HUES64 (cell line): ENCODE data around the gene ZDHHC11.
"Not testable (repeated sequence)": the region's sequence is repeated elsewhere in the genome, so short reads cannot be mapped to it uniquely, and the experiment has no call there.

ENCODE experiments used
- H3K27ac ChIP-seq: 2 replicates; pipeline ENCODE4 v1.7.0; 2013; ENCODE audit warnings: low read depth, low read length, inconsistent platforms
- H3K27me3 ChIP-seq: 2 replicates; pipeline ENCODE4 v1.6.1; 2013; ENCODE audit warnings: mild to moderate bottlenecking, low read length; ENCODE audit not compliant: insufficient read depth
- H3K36me3 ChIP-seq: 2 replicates; pipeline ENCODE4 v1.6.1; 2013; ENCODE audit warnings: mild to moderate bottlenecking, low read length; ENCODE audit not compliant: insufficient read depth
- H3K4me1 ChIP-seq: 2 replicates; pipeline ENCODE4 v1.6.1; 2013; ENCODE audit warnings: mild to moderate bottlenecking, low read length, moderate library complexity; ENCODE audit not compliant: insufficient read depth
- H3K4me3 ChIP-seq: 2 replicates; pipeline ENCODE4 v1.5.1; 2013; ENCODE audit warnings: mild to moderate bottlenecking, low read length, moderate library complexity
- H3K9ac ChIP-seq: 2 replicates; pipeline ENCODE4 v1.6.1; 2013; ENCODE audit warnings: mild to moderate bottlenecking, low read depth, low read length
- H3K9me3 ChIP-seq: 2 replicates; pipeline ENCODE4 v1.6.1; 2013; ENCODE audit warnings: low read depth, low read length; ENCODE audit not compliant: insufficient read depth
- WGBS: fragments of 150-250, 120-280 bp; methylation state at CpG from one replicate; pipeline ENCODE4 v1.1.7; 2013; ENCODE audit warnings: missing lambda C conversion rate; 5-methylcytosine and 5-hydroxymethylcytosine counted together

The ZDHHC11 gene

GRCh38 chr5:847736-848135 is 3.0 kb downstream of the ZDHHC11 start:
- not testable (repeated sequence) for H3K4me3 ChIP-seq, H3K9me3 ChIP-seq, H3K27me3 ChIP-seq, H3K27ac ChIP-seq, H3K4me1 ChIP-seq, H3K9ac ChIP-seq, H3K36me3 ChIP-seq
- 97% methylated on average over 6 of the region's 7 CpGs for WGBS

DNA sequence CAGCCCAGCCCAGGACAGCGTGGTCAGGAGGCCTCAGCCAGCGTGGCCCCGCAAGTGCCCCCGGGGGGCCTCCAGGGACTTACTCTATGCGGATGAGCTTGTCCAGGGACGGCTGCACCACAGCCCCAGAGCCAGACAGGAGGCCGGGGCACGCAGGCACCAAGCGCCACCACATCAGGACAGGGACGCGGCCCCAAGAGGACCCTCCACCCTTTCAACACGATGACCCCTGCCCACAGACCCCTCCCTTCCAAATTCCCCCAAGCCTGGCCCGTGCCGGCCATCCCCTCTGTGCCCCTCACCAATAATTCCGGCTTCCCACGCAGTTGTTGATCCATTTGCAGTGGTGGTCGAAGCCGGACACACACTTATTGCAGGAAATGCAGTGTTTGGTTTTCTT is 3.6 kb downstream of the ZDHHC11 start:
- H3K4me3 ChIP-seq, H3K27ac ChIP-seq, H3K9me3 ChIP-seq, H3K27me3 ChIP-seq, H3K9ac ChIP-seq, H3K36me3 ChIP-seq, H3K4me1 ChIP-seq: not testable (repeated sequence)
- WGBS: 94% methylated on average over 3 of the region's 18 CpGs

GRCh38 chr5:846602-847091 is 4.1 kb downstream of the ZDHHC11 start:
- H3K9me3 ChIP-seq, H3K4me3 ChIP-seq, H3K4me1 ChIP-seq, H3K27me3 ChIP-seq, H3K27ac ChIP-seq, H3K9ac ChIP-seq, H3K36me3 ChIP-seq: not testable (repeated sequence)
- 90% methylated on average over 18 of the region's 18 CpGs for WGBS

DNA sequence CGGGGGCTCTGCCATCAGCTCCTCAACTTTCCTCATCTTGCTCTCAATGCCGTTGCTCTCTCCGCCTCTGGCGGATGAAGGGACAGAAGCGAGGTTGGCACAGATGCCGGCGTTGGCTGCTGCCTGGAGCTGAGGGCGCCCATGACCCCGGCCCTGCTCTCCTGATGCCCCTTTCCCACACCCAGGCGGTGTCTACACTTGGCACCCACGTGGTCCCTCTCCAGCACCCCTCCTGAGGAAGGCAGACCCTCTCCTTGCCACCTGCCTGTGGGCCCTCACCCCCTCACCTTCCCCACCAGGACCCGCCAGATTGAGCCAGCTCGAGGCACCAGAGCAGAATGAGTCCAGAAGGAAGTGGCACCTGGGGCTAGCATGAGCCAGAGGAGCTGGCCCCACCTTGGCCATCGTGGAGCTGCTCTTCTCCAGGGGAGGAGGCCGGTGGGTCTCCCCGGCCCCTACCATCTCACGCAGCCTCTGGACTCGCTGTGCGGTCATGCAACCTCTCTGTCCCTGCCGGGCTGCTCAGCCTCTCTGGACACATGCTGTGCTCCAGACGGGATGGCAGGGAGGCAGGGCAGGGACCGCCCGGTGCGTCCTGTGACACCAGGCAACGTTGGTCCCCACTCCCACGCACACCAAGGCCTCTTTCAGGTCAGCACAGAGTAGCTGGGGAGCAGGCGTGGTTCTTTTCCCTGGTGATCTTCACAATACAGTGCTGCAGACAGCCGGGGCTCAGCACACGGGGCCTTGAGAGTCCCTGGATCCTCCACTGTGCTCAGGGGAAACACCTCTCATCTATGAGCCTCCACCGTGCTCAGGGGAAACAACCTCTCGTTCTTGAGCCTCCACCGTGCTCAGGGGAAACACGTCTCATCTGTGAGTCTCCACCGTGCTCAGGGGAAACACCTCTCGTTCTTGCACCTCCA is 4.8 kb downstream of the ZDHHC11 start:
- not testable (repeated sequence) for H3K9ac ChIP-seq, H3K4me3 ChIP-seq, H3K27ac ChIP-seq, H3K36me3 ChIP-seq, H3K27me3 ChIP-seq, H3K4me1 ChIP-seq, H3K9me3 ChIP-seq
- 93% methylated on average over 21 of the region's 35 CpGs for WGBS

DNA sequence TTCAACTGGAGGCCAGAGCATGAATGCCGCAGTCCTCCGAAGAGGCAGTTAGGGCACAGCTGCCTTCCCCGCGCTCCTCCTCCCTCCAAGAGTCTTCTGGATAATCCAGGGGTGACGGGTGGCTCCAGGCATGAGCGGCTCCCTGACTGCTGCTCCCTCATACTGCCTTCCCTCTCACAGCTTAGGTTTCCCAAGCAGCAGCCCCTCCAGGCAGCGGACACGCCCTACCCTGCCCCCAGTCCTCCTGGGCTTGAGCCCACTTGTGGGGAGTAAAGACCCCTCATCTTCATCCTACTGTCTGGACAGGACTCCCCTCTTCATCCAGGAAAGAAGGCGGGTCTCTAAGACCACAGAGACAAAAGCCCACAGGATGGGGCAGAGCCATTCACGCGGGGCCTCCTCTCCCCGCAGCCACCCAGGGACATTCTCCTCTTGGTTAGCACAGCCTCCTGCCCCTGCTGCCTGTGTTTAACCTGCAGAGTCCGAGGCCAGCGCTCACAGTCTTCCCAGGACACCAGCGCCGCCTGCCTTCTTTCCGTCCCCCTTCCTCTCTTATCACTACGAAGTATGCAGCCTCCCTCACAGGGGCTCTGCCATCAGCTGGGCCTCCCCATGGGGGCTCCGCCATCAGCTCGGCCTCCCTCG is 5.6 kb downstream of the ZDHHC11 start:
- 84% methylated on average over 12 of the region's 21 CpGs for WGBS

DNA sequence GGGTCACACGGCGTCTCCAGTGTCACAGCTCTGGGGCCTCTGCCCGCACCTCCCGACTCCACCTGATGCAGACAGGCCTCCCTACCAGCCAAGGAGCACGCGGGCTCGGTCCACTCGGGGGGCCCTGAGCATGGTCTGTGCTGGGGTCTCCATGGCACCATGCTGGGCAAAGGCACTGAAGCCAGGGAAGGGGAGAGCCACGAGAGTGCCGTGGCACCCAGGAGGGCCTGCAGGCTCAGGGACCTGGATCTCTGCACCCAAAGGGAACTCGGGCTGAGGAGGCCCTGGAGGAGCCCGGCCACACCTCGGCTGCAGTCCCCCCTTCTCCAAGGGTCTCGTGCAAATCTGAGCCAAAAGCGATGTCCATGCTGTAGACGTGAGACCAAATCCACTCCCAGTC is 6.4 kb downstream of the ZDHHC11 start:
- H3K9ac ChIP-seq, H3K4me1 ChIP-seq, H3K36me3 ChIP-seq, H3K27ac ChIP-seq, H3K9me3 ChIP-seq, H3K27me3 ChIP-seq, H3K4me3 ChIP-seq: not testable (repeated sequence)
- 97% methylated on average over 14 of the region's 16 CpGs for WGBS

More for the DNA sequence above, 5.6 kb downstream of the ZDHHC11 start:
- not testable (repeated sequence) for H3K36me3 ChIP-seq, H3K9me3 ChIP-seq, H3K4me3 ChIP-seq, H3K4me1 ChIP-seq, H3K27me3 ChIP-seq, H3K27ac ChIP-seq, H3K9ac ChIP-seq

DNA sequence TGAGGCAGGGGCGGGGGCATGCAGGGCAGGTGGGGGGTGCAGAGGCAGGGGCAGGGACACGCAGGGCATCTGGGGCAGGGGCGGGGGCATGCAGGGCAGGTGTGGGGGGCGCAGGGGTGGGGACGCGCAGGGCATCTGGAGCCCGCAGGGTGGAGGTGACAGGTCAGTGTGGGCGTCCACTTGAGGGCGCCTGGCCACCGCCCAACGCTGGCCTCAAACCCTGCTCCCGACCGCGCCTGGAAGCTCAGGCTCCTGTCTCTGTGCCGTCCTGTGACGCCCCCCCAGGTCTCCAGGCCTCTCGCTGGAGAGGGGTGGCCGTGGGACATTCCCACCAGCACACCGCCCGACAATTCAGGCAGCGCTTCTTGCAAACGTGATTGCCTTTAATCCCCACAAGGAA is 6.9 kb downstream of the ZDHHC11 start:
- not testable (repeated sequence) for H3K9me3 ChIP-seq, H3K27ac ChIP-seq, H3K36me3 ChIP-seq, H3K9ac ChIP-seq, H3K4me3 ChIP-seq, H3K27me3 ChIP-seq, H3K4me1 ChIP-seq
- 92% methylated on average over 22 of the region's 22 CpGs for WGBS

GRCh38 chr5:843371-843770 is 7.4 kb downstream of the ZDHHC11 start:
- not testable (repeated sequence) for H3K9ac ChIP-seq, H3K4me3 ChIP-seq, H3K9me3 ChIP-seq, H3K36me3 ChIP-seq, H3K4me1 ChIP-seq, H3K27ac ChIP-seq, H3K27me3 ChIP-seq
- WGBS: 93% methylated on average over 14 of the region's 26 CpGs

DNA sequence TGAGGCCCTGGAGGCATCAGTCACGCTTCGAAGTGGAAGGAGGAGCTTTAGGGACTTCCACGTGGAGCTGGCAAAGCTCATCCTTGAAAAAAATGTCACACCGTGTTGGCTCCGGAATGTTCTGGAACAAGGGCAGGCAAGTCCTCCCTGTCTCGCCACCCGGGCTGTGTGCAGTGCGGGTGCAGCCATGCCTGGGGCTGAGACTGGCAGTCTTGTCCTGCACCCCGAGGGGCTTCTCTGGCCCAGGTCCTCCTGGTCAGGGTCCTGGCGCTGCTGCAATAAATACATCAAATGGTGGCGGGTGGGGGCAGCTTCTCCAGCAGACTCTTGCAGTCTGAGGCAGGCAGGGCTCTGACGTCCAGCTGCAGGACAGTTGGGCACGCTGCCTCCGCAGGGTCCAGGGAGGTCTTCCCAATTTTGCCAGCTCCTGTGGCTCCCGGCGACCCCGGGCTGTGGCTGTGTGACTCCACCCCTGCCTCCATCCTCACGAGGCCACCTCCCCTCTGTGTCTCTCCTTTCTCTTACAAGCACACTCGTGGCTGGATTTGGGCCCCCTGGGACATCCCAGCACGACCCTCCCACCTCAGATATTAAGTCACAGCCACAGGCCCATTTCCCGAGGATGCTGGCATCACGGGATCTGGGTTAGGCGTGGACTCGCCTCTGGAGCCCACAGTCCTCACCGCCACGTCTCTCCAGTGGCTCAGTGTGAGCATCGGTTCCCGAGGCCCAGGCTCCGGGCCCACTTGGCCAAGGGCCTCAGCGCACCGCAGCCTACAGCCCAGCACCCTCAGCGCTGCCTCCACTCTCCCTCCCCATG is 8.2 kb downstream of the ZDHHC11 start:
- not testable (repeated sequence) for H3K27me3 ChIP-seq, H3K4me3 ChIP-seq, H3K27ac ChIP-seq, H3K4me1 ChIP-seq, H3K9ac ChIP-seq, H3K36me3 ChIP-seq, H3K9me3 ChIP-seq
- WGBS: 93% methylated on average over 24 of the region's 32 CpGs

- not testable (repeated sequence) for H3K9ac ChIP-seq, H3K27me3 ChIP-seq, H3K27ac ChIP-seq, H3K9me3 ChIP-seq, H3K36me3 ChIP-seq, H3K4me3 ChIP-seq, H3K4me1 ChIP-seq
- 84% methylated on average over 12 of the region's 15 CpGs for WGBS
These were observed 9.0 kb downstream of the ZDHHC11 start for GRCh38 chr5:841531-842401.
